DMS114 treated with DMSO at 0.1 percent for 48 hours (cell line): ENCODE results near the gene SLC38A5.
A peak's percentile ranks its signal among the peaks of the same experiment; 100 is the strongest.

Source experiments
- DNase-seq: peaks from one replicate; lab custom pipeline; 2025; ENCODE audit not compliant: unreplicated experiment; lab: John Stamatoyannopoulos, UW

Gene SLC38A5

GRCh38 chrX:48492293-48492910 lies 22.3 kb upstream of the SLC38A5 start:
- DNase-seq: no peak

- no peak for DNase-seq
Measured at GRCh38 chrX:48491809-48492208, 21.7 kb upstream of the SLC38A5 start.

- DNase-seq: no peak
Measured at GRCh38 chrX:48490661-48491060, 20.6 kb upstream of the SLC38A5 start.

GRCh38 chrX:48489892-48490291 lies 19.8 kb upstream of the SLC38A5 start:
- DNase-seq: no peak

- no peak for DNase-seq
Measured at GRCh38 chrX:48489296-48489695, 19.2 kb upstream of the SLC38A5 start.

- no peak for DNase-seq
Measured at GRCh38 chrX:48488034-48488433, 18.0 kb upstream of the SLC38A5 start.

GRCh38 chrX:48487362-48487798 lies 17.3 kb upstream of the SLC38A5 start:
- no peak for DNase-seq

- no peak for DNase-seq
Measured at GRCh38 chrX:48482526-48482925, 12.5 kb upstream of the SLC38A5 start.

- DNase-seq: no peak
Measured at GRCh38 chrX:48480583-48480982, 10.5 kb upstream of the SLC38A5 start.

GRCh38 chrX:48480142-48480541 lies 10.1 kb upstream of the SLC38A5 start:
- no peak for DNase-seq

GRCh38 chrX:48478806-48479205 lies 8.7 kb upstream of the SLC38A5 start:
- no peak for DNase-seq

GRCh38 chrX:48477960-48478755 lies 8.1 kb upstream of the SLC38A5 start:
- no peak for DNase-seq

GRCh38 chrX:48476919-48477318 lies 6.9 kb upstream of the SLC38A5 start:
- no peak for DNase-seq

GRCh38 chrX:48475774-48476577 lies 5.9 kb upstream of the SLC38A5 start, which contains the start of gene FTSJ1:
TSS of gene FTSJ1 (plus strand) at chrX:48476199. CDS start at chrX:48478048, 1,849 bp downstream.
- peak; percentile 79 for DNase-seq

- no peak for DNase-seq
Measured at GRCh38 chrX:48475296-48475695, 5.2 kb upstream of the SLC38A5 start.

- no peak for DNase-seq
Measured at GRCh38 chrX:48474581-48474980, 4.5 kb upstream of the SLC38A5 start.

- no peak for DNase-seq
Measured at GRCh38 chrX:48474127-48474526, 4.1 kb upstream of the SLC38A5 start.

GRCh38 chrX:48473704-48473990 lies 3.6 kb upstream of the SLC38A5 start:
- no peak for DNase-seq

- no peak for DNase-seq
Measured at GRCh38 chrX:48472851-48473703, 3.0 kb upstream of the SLC38A5 start.

- no peak for DNase-seq
Measured at GRCh38 chrX:48472225-48472624, 2.2 kb upstream of the SLC38A5 start.

GRCh38 chrX:48471504-48471903 lies 1.4 kb upstream of the SLC38A5 start:
- DNase-seq: no peak
